HepG2 (cell line): ENCODE data around the gene AATF. TPM values are rescaled to one million over a fixed set of nuclear protein-coding genes. Genes with fewer than 3 reads are reported as not detected.

ENCODE experiments used
- ATAC-seq: fragments of 200-7000 bp; cut with Tn5 transposase; 3 replicates; pipeline ENCODE4 v1.9.1; 2020; ENCODE audit warnings: mild to moderate bottlenecking, moderate library complexity
- BruUV-seq: library from RNA; stranded (reverse); fragments of 400-500 nt; replicated peaks from 2 replicates; lab custom pipeline; 2021; lab: Mats Ljungman, UMichigan
- CTCF ChIA-PET: fragments of 300-600 bp; formaldehyde crosslinking; extraction: SDS; loops from one replicate; lab custom pipeline; 2021; ENCODE audit warnings: low total read pairs, inconsistent platforms, low intra/inter-chr PET ratio; lab: Yijun Ruan, JAX
- POLR2A ChIA-PET: fragments of 350-600 bp; sonication (Branson Sonifier 250); formaldehyde crosslinking; loops from one replicate; lab custom pipeline; 2020; ENCODE audit warnings: antibody characterized with exemption, inconsistent platforms; lab: Yijun Ruan, JAX
- DNase-seq: peaks from one replicate; pipeline ENCODE4 v3.0.0-alpha.2; 2015; ENCODE audit warnings: low spot score
- FAIRE-seq: peaks from 3 replicates; lab custom pipeline; 2011; peaks lifted over from hg19 to GRCh38; lab: Jason Lieb, UNC
- H2AFZ ChIP-seq: one replicate; pipeline ENCODE4 v1.6.1; 2011; ENCODE audit warnings: low read length, inconsistent platforms
- H3K27ac ChIP-seq: fragments of 300-600 bp; 3 replicates; pipeline ENCODE4 v1.8.0; 2011; ENCODE audit warnings: mixed run types, mild to moderate bottlenecking, mixed read lengths, low read length, inconsistent platforms; ENCODE audit not compliant: insufficient read depth; ENCODE audit errors: extremely low read length
- H3K27me3 ChIP-seq, 2 experiments: fragments of 200-600 bp in 1 of 2; 2 replicates in 1 of 2; 3 replicates in 1 of 2; pipeline versions ENCODE4 v1.6.0 to v1.8.0; 2011; ENCODE audit warnings: low read length in 2 of 2, mild to moderate bottlenecking in 2 of 2, moderate library complexity in 2 of 2, inconsistent platforms in 1 of 2; ENCODE audit not compliant: insufficient read depth in 2 of 2, control insufficient read depth in 1 of 2
- H3K36me3 ChIP-seq, 2 experiments: fragments of 200-600 bp in 1 of 2; replicated peaks in 1 of 2; 2 replicates in 1 of 2; 3 replicates in 1 of 2; pipeline versions ENCODE4 v1.5.1 to v1.8.0; 2011; ENCODE audit warnings: low read length in 2 of 2, inconsistent platforms in 1 of 2; ENCODE audit not compliant: insufficient read depth in 2 of 2, control insufficient read depth in 1 of 2
- H3K4me1 ChIP-seq: 2 replicates; pipeline ENCODE4 v1.5.1; 2012; ENCODE audit warnings: low read length, inconsistent platforms; ENCODE audit not compliant: insufficient read depth
- H3K4me2 ChIP-seq: 2 replicates; pipeline ENCODE4 v1.6.0; 2011; ENCODE audit warnings: low read depth, low read length, inconsistent platforms
- H3K4me3 ChIP-seq, 3 experiments: fragments of 200-600 bp in 1 of 3; sonication (generic), shearing (Covaris generic) in 1 of 3; replicated peaks in 1 of 3; 2 replicates each; pipeline ENCODE4 v1.5.1; 2011 to 2016; ENCODE audit warnings: low read length in 3 of 3, inconsistent platforms in 2 of 3, low read depth in 2 of 3, mild to moderate bottlenecking in 2 of 3, control low read depth in 1 of 3, mixed read lengths in 1 of 3; ENCODE audit not compliant: insufficient read depth in 1 of 3
- H3K79me2 ChIP-seq: one replicate; pipeline ENCODE4 v1.6.1; 2011; ENCODE audit warnings: low read length, inconsistent platforms; ENCODE audit not compliant: insufficient read depth
- H3K9ac ChIP-seq: 2 replicates; pipeline ENCODE4 v1.6.0; 2011; ENCODE audit warnings: mild to moderate bottlenecking, low read depth, low read length, inconsistent platforms; ENCODE audit not compliant: insufficient read depth
- H3K9me3 ChIP-seq: 2 replicates; pipeline ENCODE4 v1.5.1; 2012; ENCODE audit warnings: mild to moderate bottlenecking, low read length
- H4K20me1 ChIP-seq: 2 replicates; pipeline ENCODE4 v1.6.0; 2011; ENCODE audit warnings: inconsistent platforms, mild to moderate bottlenecking, low read length, moderate library complexity; ENCODE audit not compliant: insufficient read depth
- CCAR2 ChIP-seq: fragments of 200-400 bp; formaldehyde crosslinking; optimal IDR thresholded peaks from 2 replicates; pipeline ENCODE3; 2018; ENCODE audit warnings: low read depth, mild to moderate bottlenecking, low read length, moderate library complexity
- LCORL ChIP-seq, 2 experiments: fragments of 450-650 bp in 1 of 2; sonication (generic) in 1 of 2; formaldehyde crosslinking in 1 of 2; IDR thresholded peaks; 2 replicates each; pipeline versions ENCODE4 v1.5.0 to v1.6.1; 2017 to 2020; ENCODE audit warnings: antibody characterized with exemption in 1 of 2, missing genetic modification reagents in 1 of 2
- MIER3 ChIP-seq: IDR thresholded peaks from 2 replicates; pipeline ENCODE4 v1.6.1; 2016; ENCODE audit warnings: missing compliant biosample characterization, borderline replicate concordance
- SALL2 ChIP-seq: sonication (generic); formaldehyde crosslinking; IDR thresholded peaks from 2 replicates; pipeline ENCODE4 v1.8.1; 2023; ENCODE audit warnings: mild to moderate bottlenecking, missing genetic modification reagents, inconsistent platforms
- SAP130 ChIP-seq: IDR thresholded peaks from 2 replicates; pipeline ENCODE4 v1.6.1; 2016; ENCODE audit warnings: low read depth
- THAP11 ChIP-seq: IDR thresholded peaks from 2 replicates; pipeline ENCODE4 v1.6.1; 2016; ENCODE audit warnings: missing biosample characterization, missing genetic modification reagents
- YY1 ChIP-seq: IDR thresholded peaks from 2 replicates; pipeline ENCODE4 v1.6.1; 2011; ENCODE audit warnings: low read length, low read depth, moderate library complexity, mild to moderate bottlenecking; ENCODE audit not compliant: insufficient read depth, insufficient replicate concordance
- ZNF782 ChIP-seq: sonication (generic); formaldehyde crosslinking; IDR thresholded peaks from 2 replicates; pipeline ENCODE4 v1.4.0; 2020; ENCODE audit warnings: missing genetic modification reagents, mild to moderate bottlenecking, borderline replicate concordance
- ZNF83 ChIP-seq: sonication (generic); formaldehyde crosslinking; IDR thresholded peaks from 2 replicates; pipeline ENCODE4 v1.4.0; 2020; ENCODE audit warnings: missing genetic modification reagents, mild to moderate bottlenecking, borderline replicate concordance
- WGBS: methylation state at CpG from one replicate; pipeline ENCODE4 v1.1.6; 2017; ENCODE audit warnings: low lambda C conversion rate; 5-methylcytosine and 5-hydroxymethylcytosine counted together
- in situ Hi-C: cut with HindIII; loops from 2 replicates; pipeline ENCODE4 v1.10.0; 2017; ENCODE audit warnings: low pct_unique_long_range_greater_than_20kb; ENCODE audit not compliant: extremely low pct_ligation_motif_present
- intact Hi-C: fragments of 100-400 bp; cut with micrococcal nuclease; formaldehyde crosslinking; loops from one replicate; pipeline ENCODE4 v1.10.0; 2022; ENCODE audit not compliant: unreplicated experiment
- polyA plus RNA-seq, 8 experiments: library from polyadenylated mRNA; depleted of rRNA in 3 of 8; stranded (reverse) in 7 of 8; unstranded in 1 of 8; fragments of >200 nt; fragmentation: Illumina TruSeq in 4 of 8; extraction: Trizol in 4 of 8; gene quantifications; 2 replicates each; pipeline versions ENCODE4 v1.2.1 to v1.2.3, GENCODE V29; 2011 to 2016; ENCODE audit warnings: low read depth in 4 of 8, missing spikeins in 1 of 8, mixed read lengths in 1 of 8; ENCODE audit not compliant: insufficient read depth in 1 of 8
- total RNA-seq, 5 experiments: library from RNA; depleted of rRNA; stranded (reverse); fragments of >200 nt; fragmentation: Illumina TruSeq; extraction: Trizol; gene quantifications; 2 replicates each; pipeline ENCODE4 v1.2.3, GENCODE V29; 2016; ENCODE audit warnings: low read depth in 1 of 5
- TF ChIP-seq, protein P1 (sequence below): sonication (generic); formaldehyde crosslinking; IDR thresholded peaks from 2 replicates; pipeline ENCODE4 v1.4.0; 2020; ENCODE audit warnings: mild to moderate bottlenecking, missing genetic modification reagents
- TF ChIP-seq, protein P2 (sequence below): fragments of 450-650 bp; IDR thresholded peaks from 2 replicates; pipeline ENCODE4 v1.6.1; 2016
- TF ChIP-seq, protein P3 (sequence below): sonication (generic); formaldehyde crosslinking; IDR thresholded peaks from 2 replicates; pipeline ENCODE4 v1.8.1; 2023; ENCODE audit warnings: mild to moderate bottlenecking, missing genetic modification reagents
- TF ChIP-seq, protein P4 (sequence below): sonication (generic); formaldehyde crosslinking; IDR thresholded peaks from 2 replicates; pipeline ENCODE4 v1.5.1; 2020; ENCODE audit warnings: missing genetic modification reagents, mild to moderate bottlenecking, borderline replicate concordance
- TF ChIP-seq, protein P5 (sequence below): IDR thresholded peaks from 2 replicates; pipeline ENCODE4 v1.6.1; 2016; ENCODE audit warnings: missing genetic modification reagents, missing compliant biosample characterization

Gene AATF
- total and polyA plus RNA-seq, 2 of the 13 experiments (the other 11 are each of a cell fraction or from before 2014, with no cell fraction given) = 9.1 to 53.3 TPM

DNA sequence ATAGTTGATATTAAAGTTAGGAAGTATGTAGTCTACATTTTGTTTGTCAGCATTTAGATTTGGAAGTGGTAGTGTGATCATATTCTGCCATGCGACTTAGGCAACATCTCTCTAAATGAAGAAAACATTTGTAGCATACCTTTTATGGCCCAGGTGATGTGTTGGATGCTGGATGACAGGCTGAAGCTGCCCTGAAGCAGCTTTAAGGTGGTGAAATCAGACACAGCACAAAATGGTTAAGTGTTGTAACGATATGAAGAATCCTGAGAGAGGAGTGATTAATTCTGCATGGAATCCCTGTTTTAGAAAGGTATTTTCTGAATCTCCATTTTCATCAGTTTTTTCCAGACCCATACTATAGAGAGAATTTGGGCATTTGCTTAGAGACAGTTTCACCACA is 28.3 kb downstream of the AATF start (continued):
- TF ChIP-seq, protein P1, sequence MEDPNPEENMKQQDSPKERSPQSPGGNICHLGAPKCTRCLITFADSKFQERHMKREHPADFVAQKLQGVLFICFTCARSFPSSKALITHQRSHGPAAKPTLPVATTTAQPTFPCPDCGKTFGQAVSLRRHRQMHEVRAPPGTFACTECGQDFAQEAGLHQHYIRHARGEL (CRISPR knock-in tag) = no peak
- no peak for TF ChIP-seq YY1
- TF ChIP-seq, protein P2, sequence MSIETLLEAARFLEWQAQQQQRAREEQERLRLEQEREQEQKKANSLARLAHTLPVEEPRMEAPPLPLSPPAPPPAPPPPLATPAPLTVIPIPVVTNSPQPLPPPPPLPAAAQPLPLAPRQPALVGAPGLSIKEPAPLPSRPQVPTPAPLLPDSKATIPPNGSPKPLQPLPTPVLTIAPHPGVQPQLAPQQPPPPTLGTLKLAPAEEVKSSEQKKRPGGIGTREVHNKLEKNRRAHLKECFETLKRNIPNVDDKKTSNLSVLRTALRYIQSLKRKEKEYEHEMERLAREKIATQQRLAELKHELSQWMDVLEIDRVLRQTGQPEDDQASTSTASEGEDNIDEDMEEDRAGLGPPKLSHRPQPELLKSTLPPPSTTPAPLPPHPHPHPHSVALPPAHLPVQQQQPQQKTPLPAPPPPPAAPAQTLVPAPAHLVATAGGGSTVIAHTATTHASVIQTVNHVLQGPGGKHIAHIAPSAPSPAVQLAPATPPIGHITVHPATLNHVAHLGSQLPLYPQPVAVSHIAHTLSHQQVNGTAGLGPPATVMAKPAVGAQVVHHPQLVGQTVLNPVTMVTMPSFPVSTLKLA = no peak

DNA sequence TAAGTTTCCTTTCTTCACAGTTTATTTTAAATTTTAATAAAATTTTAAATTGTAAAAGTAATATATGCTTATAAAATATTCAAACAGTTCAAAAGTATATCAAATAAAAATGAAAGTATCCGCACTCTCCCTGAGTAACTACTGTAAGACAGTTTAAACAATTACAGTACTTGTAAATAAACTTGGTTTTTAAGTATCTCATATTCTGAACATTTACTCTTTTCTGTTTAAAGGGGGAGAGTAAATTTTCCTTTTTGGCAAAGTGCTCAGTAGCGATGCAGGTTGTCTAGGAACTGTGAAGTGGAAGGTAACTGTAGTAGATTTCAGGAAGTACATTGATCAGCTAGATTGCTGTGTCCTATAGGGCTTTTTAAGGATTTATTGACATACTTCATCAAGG is 28.8 kb downstream of the AATF start:
- Histone ChIP-seq H3K4me3 (no peak overlapping the region), H3K79me2 (peaks cover 4% of the 10 kb centered on the region), H4K20me1 (no peaks in the 10 kb centered on the region), H3K9me3 (no peaks in the 10 kb centered on the region), H3K4me1 (no peaks in the 10 kb centered on the region), H2AFZ (no peak overlapping the region), H3K9ac (no peak overlapping the region), H3K4me2 (no peak overlapping the region), H3K27me3 (no peaks in the 10 kb centered on the region), H3K36me3 (peaks cover 0 to 8% of the 10 kb centered on the region in 2 experiments; a peak in 1 of 5 replicates), H3K27ac (no peak overlapping the region)
- FAIRE-seq = no peak
- in situ Hi-C loops (no loop called here), intact Hi-C loops (no loop called here)
- CTCF ChIA-PET = no interaction called here
- BruUV-seq = no TSS peak
- no peak for DNase-seq
- WGBS = 98% methylated on average over 2 of the region's 2 CpGs
- ATAC-seq = no peak
- POLR2A ChIA-PET = no interaction called here
- no peak for TF ChIP-seq ZNF782 (CRISPR knock-in tag)
- TF ChIP-seq LCORL (IDR thresholded peaks at IDR 0.05) = no peak
- no peak for TF ChIP-seq LCORL (CRISPR knock-in tag; IDR thresholded peaks at IDR 0.05)
- no peak for TF ChIP-seq THAP11 (CRISPR knock-in tag)
- TF ChIP-seq, protein P3, sequence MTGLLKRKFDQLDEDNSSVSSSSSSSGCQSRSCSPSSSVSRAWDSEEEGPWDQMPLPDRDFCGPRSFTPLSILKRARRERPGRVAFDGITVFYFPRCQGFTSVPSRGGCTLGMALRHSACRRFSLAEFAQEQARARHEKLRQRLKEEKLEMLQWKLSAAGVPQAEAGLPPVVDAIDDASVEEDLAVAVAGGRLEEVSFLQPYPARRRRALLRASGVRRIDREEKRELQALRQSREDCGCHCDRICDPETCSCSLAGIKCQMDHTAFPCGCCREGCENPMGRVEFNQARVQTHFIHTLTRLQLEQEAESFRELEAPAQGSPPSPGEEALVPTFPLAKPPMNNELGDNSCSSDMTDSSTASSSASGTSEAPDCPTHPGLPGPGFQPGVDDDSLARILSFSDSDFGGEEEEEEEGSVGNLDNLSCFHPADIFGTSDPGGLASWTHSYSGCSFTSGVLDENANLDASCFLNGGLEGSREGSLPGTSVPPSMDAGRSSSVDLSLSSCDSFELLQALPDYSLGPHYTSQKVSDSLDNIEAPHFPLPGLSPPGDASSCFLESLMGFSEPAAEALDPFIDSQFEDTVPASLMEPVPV (CRISPR knock-in tag) = no peak
- no peak for TF ChIP-seq MIER3 (CRISPR knock-in tag)
- TF ChIP-seq, protein P4, sequence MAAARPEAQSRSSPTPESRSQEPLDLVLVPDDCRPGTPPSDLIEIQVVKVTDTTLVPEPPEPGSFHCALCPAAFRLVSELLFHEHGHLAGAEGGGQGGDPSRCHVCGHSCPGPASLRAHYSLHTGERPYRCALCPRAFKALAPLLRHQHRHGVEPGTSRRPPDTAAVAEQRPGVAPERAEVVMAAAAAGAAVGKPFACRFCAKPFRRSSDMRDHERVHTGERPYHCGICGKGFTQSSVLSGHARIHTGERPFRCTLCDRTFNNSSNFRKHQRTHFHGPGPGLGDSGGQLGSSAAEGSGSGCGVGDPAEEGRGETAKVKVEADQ (CRISPR knock-in tag) = no peak
- TF ChIP-seq SALL2 (CRISPR knock-in tag) = no peak
- TF ChIP-seq ZNF83 = no peak
- TF ChIP-seq, protein P5, sequence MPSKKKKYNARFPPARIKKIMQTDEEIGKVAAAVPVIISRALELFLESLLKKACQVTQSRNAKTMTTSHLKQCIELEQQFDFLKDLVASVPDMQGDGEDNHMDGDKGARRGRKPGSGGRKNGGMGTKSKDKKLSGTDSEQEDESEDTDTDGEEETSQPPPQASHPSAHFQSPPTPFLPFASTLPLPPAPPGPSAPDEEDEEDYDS (CRISPR knock-in tag) = no peak
- no peak for TF ChIP-seq SAP130 (CRISPR knock-in tag)
- TF ChIP-seq CCAR2 = no peak
